WI38 (cell line): ENCODE data around the gene NKX1-1.

Source experiments
- H3K4me3 ChIP-seq: 2 replicates; pipeline ENCODE4 v1.5.1; 2011; ENCODE audit warnings: low read depth, mild to moderate bottlenecking, control low read depth, low read length
- TF ChIP-seq, protein P1 (sequence below): IDR thresholded peaks from 2 replicates; pipeline ENCODE4 v1.5.1; 2012; ENCODE audit warnings: low read depth, mild to moderate bottlenecking, control low read depth, low read length

Gene NKX1-1

DNA sequence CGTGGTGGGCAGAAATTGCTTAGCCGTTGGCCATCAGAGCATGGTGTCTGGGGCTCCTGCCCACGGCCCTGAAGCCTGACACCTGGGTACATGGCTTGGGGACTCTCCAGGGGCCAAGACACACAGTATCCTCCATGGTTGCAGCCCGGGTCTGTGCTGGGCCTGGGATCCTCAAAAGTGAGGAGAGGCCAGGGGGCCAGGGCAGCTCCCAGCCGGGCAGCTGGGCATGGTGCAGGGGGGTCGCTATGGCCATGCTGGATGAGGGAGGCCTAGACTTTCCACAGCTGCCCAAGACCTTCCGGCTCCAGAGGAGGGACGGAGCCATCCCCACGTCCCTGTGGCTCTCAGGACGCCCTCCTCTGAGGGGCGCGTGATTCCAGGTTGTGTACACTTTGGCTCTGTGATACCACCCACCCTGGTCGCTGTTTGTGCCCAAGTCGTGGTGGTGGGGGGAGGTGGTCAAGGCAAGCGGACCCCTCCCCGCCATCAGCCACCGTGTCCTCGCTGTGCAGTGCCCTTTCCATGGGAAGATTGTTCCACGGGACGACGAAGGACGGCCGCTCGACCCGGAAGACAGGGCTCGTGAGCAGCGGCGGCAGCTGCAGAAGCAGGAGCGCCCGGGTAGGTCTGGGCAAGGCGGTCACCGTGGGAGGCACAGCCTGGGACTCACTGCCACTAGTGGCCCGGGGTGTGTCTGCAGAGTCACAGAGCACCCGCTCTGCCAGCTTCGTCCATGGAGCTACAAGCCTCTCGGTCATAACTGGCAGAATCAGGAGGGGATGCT is 25.7 kb downstream of the NKX1-1 start:
- no peak overlapping the region for H3K4me3 ChIP-seq
- TF ChIP-seq, protein P1, sequence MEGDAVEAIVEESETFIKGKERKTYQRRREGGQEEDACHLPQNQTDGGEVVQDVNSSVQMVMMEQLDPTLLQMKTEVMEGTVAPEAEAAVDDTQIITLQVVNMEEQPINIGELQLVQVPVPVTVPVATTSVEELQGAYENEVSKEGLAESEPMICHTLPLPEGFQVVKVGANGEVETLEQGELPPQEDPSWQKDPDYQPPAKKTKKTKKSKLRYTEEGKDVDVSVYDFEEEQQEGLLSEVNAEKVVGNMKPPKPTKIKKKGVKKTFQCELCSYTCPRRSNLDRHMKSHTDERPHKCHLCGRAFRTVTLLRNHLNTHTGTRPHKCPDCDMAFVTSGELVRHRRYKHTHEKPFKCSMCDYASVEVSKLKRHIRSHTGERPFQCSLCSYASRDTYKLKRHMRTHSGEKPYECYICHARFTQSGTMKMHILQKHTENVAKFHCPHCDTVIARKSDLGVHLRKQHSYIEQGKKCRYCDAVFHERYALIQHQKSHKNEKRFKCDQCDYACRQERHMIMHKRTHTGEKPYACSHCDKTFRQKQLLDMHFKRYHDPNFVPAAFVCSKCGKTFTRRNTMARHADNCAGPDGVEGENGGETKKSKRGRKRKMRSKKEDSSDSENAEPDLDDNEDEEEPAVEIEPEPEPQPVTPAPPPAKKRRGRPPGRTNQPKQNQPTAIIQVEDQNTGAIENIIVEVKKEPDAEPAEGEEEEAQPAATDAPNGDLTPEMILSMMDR, result no peak

DNA sequence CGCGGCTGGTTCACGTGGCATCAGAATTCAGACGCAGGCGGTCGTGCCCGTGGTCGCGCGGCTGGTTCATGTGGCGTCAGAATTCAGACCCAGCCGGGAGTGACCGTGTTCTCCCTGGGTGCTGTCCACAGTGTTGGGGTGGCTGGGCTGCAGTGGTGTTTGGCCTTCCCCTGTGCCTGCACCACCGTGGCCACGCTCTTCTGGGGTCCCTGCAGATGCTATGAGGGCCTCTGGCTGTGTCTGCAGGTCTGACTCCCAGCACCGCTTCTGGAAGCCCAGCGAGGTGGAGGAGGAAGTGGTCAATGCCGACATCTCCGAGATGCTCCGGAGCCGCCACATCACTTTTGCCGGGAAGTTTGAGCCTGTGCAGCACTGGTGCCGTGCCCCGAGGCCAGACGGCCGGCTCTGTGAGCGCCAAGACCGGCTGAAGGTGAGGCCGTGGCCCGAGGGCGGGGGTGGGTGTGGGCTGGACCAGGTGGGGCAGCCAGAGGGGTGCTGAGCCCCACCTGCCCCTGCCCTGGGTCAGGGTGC is 26.4 kb downstream of the NKX1-1 start:
- H3K4me3 ChIP-seq, result no peak overlapping the region
- TF ChIP-seq, protein P1, result no peak

DNA sequence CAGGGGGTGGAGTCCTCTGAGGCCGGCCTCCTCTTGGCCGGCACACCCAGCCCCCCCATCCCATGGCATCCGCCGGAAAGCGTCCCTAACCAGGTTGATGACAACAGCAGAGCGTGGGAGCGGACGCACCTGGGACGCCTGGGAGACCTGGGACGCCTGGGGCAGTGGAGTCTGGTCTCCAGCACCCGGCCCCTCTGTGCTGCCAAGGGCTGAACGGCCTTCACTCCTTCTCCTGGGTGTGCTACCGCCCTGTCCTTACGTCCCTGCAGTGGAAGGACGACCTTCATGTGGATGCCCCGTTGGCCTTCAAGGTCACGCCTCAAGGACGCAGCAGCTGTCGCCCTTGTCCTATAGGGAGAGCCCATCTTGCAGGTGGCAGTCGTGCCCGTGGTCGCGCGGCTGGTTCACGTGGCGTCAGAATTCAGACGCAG is 26.9 kb downstream of the NKX1-1 start:
- no peak overlapping the region for H3K4me3 ChIP-seq
- TF ChIP-seq, protein P1, result no peak

DNA sequence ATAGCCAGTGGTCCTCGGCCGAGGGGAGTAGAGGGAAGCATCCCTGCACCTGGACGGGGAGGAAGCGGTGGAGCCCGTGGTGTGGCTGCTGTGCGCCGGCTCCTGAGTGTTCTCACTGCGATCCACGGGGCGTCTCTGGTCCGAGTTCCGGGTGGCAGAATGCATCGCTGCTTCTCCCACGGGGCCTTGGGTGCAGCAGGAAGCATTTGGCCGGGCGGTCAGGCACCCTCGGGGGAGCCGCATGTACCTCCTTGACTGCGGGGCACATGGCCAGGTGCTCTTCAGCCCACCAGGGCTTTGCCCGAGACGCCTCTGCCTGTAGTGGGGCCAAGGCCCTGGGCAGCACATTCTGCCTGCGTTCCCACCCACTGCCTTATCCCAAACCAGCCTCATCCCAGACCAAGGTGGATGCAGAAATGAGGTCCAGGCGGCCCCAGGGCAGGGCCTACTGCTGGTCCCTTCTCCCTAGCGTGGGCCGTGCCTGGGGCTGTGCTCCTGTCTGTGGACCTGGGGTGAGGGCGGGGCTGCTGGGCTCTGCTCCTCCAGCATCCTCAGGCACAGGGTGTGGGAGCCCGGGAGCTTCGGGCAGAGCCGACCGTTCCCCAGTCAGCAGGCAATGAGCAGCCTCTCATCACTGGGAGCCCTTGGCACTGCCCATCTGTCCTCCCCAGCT is 27.5 kb downstream of the NKX1-1 start:
- no peak overlapping the region for H3K4me3 ChIP-seq
- TF ChIP-seq, protein P1, result no peak

DNA sequence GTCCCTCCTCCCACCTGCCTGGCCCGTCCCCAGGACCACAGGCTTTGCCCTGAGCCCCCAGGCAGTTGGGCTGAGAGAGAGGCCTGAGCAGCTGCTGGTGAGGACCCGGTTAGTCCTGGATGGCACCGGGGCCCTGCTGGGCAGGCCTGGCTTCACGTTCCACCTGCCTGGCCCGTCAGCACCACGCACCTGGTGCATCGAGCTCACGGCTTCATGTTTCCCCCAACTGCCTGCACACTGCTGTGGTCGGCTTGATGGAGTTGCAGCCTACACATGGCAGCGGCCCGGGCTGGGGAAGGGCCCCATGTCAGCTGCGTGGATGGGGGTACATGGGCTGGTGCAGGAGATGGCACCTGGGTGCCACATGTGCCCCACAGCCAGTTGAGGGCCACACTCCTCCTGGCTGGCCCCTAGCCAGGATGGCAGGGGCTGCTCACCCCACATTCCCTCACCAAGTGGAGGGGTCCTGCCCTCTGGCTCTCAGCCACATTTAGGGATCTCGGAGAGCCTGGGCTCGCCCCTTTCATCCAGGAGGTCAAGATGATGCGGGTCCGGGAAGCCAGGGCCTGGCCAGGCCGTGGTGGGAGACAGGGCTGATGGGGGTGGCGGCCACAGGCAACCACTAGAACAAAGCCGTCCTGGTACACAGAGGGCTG is 28.5 kb downstream of the NKX1-1 start:
- TF ChIP-seq, protein P1, result no peak
- no peak overlapping the region for H3K4me3 ChIP-seq

DNA sequence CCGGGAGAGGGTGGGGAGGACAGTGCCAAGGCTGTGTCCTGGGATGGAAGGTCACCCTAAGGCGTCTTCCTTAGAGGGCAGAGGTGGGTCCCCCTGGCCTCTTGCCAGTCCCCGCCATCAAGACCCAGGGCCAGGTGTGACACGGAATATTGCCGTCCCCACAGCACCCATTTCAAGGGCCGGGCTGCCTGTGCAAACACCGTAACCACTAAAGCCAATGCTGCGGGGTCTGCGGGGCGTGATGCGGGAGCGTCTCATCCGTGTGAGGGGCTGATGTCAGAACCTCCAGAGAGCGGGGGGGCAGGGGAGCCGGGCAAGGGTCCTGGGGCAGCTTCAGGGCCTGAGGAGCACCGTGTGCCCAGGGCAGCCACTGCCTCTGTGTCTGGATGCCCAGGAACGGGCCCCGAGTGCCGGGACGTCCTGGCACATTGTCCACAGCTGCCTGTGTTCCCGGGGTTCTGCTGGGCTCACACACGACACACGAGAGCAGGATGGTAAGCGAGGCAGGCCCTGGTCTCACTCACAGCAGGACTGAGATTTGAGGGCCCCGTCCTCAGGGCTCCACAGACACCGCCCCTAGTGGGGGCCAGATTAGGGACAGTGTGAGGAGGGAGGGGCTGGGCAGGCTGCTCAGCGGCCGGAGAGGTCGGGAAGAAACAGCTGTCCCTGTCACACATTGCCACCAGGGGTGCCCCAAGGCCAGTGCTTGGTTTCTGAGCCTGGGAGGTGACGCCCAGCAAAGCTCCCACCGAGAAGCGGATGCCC is 29.2 kb downstream of the NKX1-1 start:
- H3K4me3 ChIP-seq, result no peak overlapping the region
- TF ChIP-seq, protein P1, result no peak
